ENCODE data around the gene KRTAP4-4.
"Not testable (repeated sequence)": the region's sequence is repeated elsewhere in the genome, so short reads cannot be mapped to it uniquely, and the experiment has no call there.

KRTAP4-4 gene

GRCh38 chr17:41147531-41148204 is 12.9 kb downstream of the KRTAP4-4 start:
- DNase-seq: no peak

- no peak for DNase-seq
These were observed 15.3 kb downstream of the KRTAP4-4 start for GRCh38 chr17:41145261-41145660.

- no peak for DNase-seq
These were observed 15.7 kb downstream of the KRTAP4-4 start for GRCh38 chr17:41144846-41145245.

GRCh38 chr17:41141361-41141760 is 19.2 kb downstream of the KRTAP4-4 start:
- no peak for DNase-seq

- DNase-seq: no peak
These were observed 20.0 kb downstream of the KRTAP4-4 start, which contains the start of gene KRTAP4-6 for GRCh38 chr17:41140360-41141131. Gene KRTAP4-6 (minus strand): TSS chr17:41140544. CDS start chr17:41140487, 57 bp downstream.

GRCh38 chr17:41139865-41140264 is 20.7 kb downstream of the KRTAP4-4 start:
- not testable (repeated sequence) for DNase-seq

- no peak for DNase-seq
These were observed 26.4 kb downstream of the KRTAP4-4 start for GRCh38 chr17:41133880-41134735.

- no peak for DNase-seq
These were observed 28.6 kb downstream of the KRTAP4-4 start for GRCh38 chr17:41131979-41132378.

- no peak for DNase-seq
These were observed 33.2 kb downstream of the KRTAP4-4 start for GRCh38 chr17:41127371-41127770.

GRCh38 chr17:41126412-41126811 is 34.1 kb downstream of the KRTAP4-4 start:
- DNase-seq: no peak

GRCh38 chr17:41125064-41125463 is 35.5 kb downstream of the KRTAP4-4 start:
- no peak for DNase-seq

GRCh38 chr17:41123991-41124371 is 36.6 kb downstream of the KRTAP4-4 start, which contains the start of gene KRTAP4-12:
Gene KRTAP4-12 (minus strand): TSS chr17:41124182. CDS start chr17:41124122, 60 bp downstream.
- not testable (repeated sequence) for DNase-seq

- DNase-seq: not testable (repeated sequence)
These were observed 37.1 kb downstream of the KRTAP4-4 start for GRCh38 chr17:41123292-41123990.

GRCh38 chr17:41121742-41122141 is 38.8 kb downstream of the KRTAP4-4 start:
- DNase-seq: no peak

GRCh38 chr17:41119696-41120690 is 40.6 kb downstream of the KRTAP4-4 start:
- not testable (repeated sequence) for DNase-seq

- no peak for DNase-seq
These were observed 41.8 kb downstream of the KRTAP4-4 start for GRCh38 chr17:41118721-41119120.

GRCh38 chr17:41117846-41118386 is 42.6 kb downstream of the KRTAP4-4 start, which contains the start of gene KRTAP4-11:
Gene KRTAP4-11 (minus strand): TSS chr17:41118373. CDS start chr17:41118315, 58 bp downstream.
- not testable (repeated sequence) for DNase-seq

GRCh38 chr17:41116297-41116696 is 44.3 kb downstream of the KRTAP4-4 start:
- no peak for DNase-seq

- no peak for DNase-seq
These were observed 49.2 kb downstream of the KRTAP4-4 start for GRCh38 chr17:41111151-41111885.
